Astrocyte (in vitro differentiated cells and primary cell): Measurements from ENCODE around the gene WNT4. TPM values are rescaled to one million over a fixed set of nuclear protein-coding genes. Genes with fewer than 3 reads are reported as not detected.
"Not testable (repeated sequence)": the region's sequence is repeated elsewhere in the genome, so short reads cannot be mapped to it uniquely, and the experiment has no call there.

Source experiments
- DNase-seq: peaks from one replicate; pipeline ENCODE4 v3.0.0-alpha.2; 2010; ENCODE audit warnings: low read depth
- FAIRE-seq: peaks from 2 replicates; lab custom pipeline; 2011; peaks lifted over from hg19 to GRCh38; lab: Jason Lieb, UNC
- H2AFZ ChIP-seq: 2 replicates; pipeline ENCODE4 v1.6.0; 2012; ENCODE audit warnings: low read depth, low read length, inconsistent platforms
- H3K27ac ChIP-seq: 2 replicates; pipeline ENCODE4 v1.5.1; 2011; ENCODE audit warnings: low read depth, low read length, inconsistent platforms
- H3K27me3 ChIP-seq: 2 replicates; pipeline ENCODE4 v1.6.0; 2011; ENCODE audit warnings: low read length, inconsistent platforms; ENCODE audit not compliant: insufficient read depth
- H3K36me3 ChIP-seq: 2 replicates; pipeline ENCODE4 v1.5.1; 2011; ENCODE audit warnings: low read length, inconsistent platforms; ENCODE audit not compliant: insufficient read depth
- H3K4me1 ChIP-seq: 2 replicates; pipeline ENCODE4 v1.5.1; 2011; ENCODE audit warnings: low read length, inconsistent platforms; ENCODE audit not compliant: insufficient read depth
- H3K4me2 ChIP-seq: 2 replicates; pipeline ENCODE4 v1.6.0; 2012; ENCODE audit warnings: low read length, inconsistent platforms
- H3K4me3 ChIP-seq: 2 replicates; pipeline ENCODE4 v1.5.1; 2011; ENCODE audit warnings: low read depth, mild to moderate bottlenecking, low read length, inconsistent platforms; ENCODE audit not compliant: insufficient read depth
- H3K79me2 ChIP-seq: 2 replicates; pipeline ENCODE4 v1.6.0; 2012; ENCODE audit warnings: mild to moderate bottlenecking, low read length, inconsistent platforms; ENCODE audit not compliant: insufficient read depth
- H3K9ac ChIP-seq: 2 replicates; pipeline ENCODE4 v1.6.0; 2012; ENCODE audit warnings: mild to moderate bottlenecking, low read length, inconsistent platforms
- H3K9me3 ChIP-seq: 2 replicates; pipeline ENCODE4 v1.5.1; 2012; ENCODE audit warnings: low read depth, mild to moderate bottlenecking, low read length, inconsistent platforms; ENCODE audit not compliant: insufficient read depth
- H4K20me1 ChIP-seq: 2 replicates; pipeline ENCODE4 v1.6.0; 2012; ENCODE audit warnings: low read length, inconsistent platforms; ENCODE audit not compliant: insufficient read depth
- H3K27ac Mint-ChIP-seq: one replicate; pipeline ENCODE4 v1.8.0; 2021; ENCODE audit warnings: mild to moderate bottlenecking, mixed read lengths; ENCODE audit not compliant: unreplicated experiment
- H3K27me3 Mint-ChIP-seq: one replicate; pipeline ENCODE4 v1.8.0; 2021; ENCODE audit warnings: low read depth, mixed read lengths; ENCODE audit not compliant: unreplicated experiment
- H3K36me3 Mint-ChIP-seq: one replicate; pipeline ENCODE4 v1.8.0; 2021; ENCODE audit warnings: low read depth, mixed read lengths; ENCODE audit not compliant: unreplicated experiment
- H3K4me1 Mint-ChIP-seq: one replicate; pipeline ENCODE4 v1.8.0; 2021; ENCODE audit warnings: low read depth, mixed read lengths; ENCODE audit not compliant: unreplicated experiment
- H3K4me3 Mint-ChIP-seq: one replicate; pipeline ENCODE4 v1.8.0; 2021; ENCODE audit warnings: mild to moderate bottlenecking, moderate library complexity, mixed read lengths; ENCODE audit not compliant: unreplicated experiment
- H3K9me3 Mint-ChIP-seq: one replicate; pipeline ENCODE4 v1.8.0; 2021; ENCODE audit warnings: mild to moderate bottlenecking, mixed read lengths; ENCODE audit not compliant: unreplicated experiment
- CTCF ChIP-seq: IDR thresholded peaks from 2 replicates; pipeline ENCODE4 v1.5.1; 2011; ENCODE audit warnings: low read depth, mild to moderate bottlenecking, inconsistent platforms, low read length, moderate library complexity; ENCODE audit not compliant: insufficient read depth
- EZH2 ChIP-seq: IDR thresholded peaks from 2 replicates; pipeline ENCODE4 v1.6.1; 2012; ENCODE audit warnings: mild to moderate bottlenecking, low read length, inconsistent platforms; ENCODE audit not compliant: insufficient read depth
- total RNA-seq: library from RNA; stranded (reverse); gene quantifications from 2 replicates; pipeline ENCODE4 v1.2.1, GENCODE V29; 2021

The WNT4 gene
- total RNA-seq, 1 donor from 2014 or later, result 1.2 TPM

GRCh38 chr1:22096036-22096435 lies 46.9 kb downstream of the WNT4 start:
- Histone ChIP-seq H3K79me2 (peaks cover 83% of the 10 kb centered on the region), H4K20me1 (peaks cover 87% of the 10 kb centered on the region), H3K4me1 (peaks cover 2% of the 10 kb centered on the region)

GRCh38 chr1:22093513-22093912 lies 49.4 kb downstream of the WNT4 start:
- Histone ChIP-seq H3K36me3 (peaks cover 33% of the 10 kb centered on the region), H3K27me3 (no peaks in the 10 kb centered on the region), H3K9ac (no peak overlapping the region), H4K20me1 (peaks cover 87% of the 10 kb centered on the region), H3K27ac (no peak overlapping the region), H3K79me2 (peaks cover 83% of the 10 kb centered on the region), H3K9me3 (no peaks in the 10 kb centered on the region), H3K4me2 (no peak overlapping the region), H3K4me1 (peaks cover 15% of the 10 kb centered on the region), H3K4me3 (no peak overlapping the region), H2AFZ (no peak overlapping the region)
- no peak for DNase-seq
- FAIRE-seq, result no peak
- peaks cover 52% of the 10 kb centered on the region for H3K4me1 Mint-ChIP-seq
- no peaks in the 10 kb centered on the region for H3K27me3 Mint-ChIP-seq
- H3K36me3 Mint-ChIP-seq, result peaks cover 19% of the 10 kb centered on the region
- H3K27ac Mint-ChIP-seq, result no peak overlapping the region
- no peak overlapping the region for H3K4me3 Mint-ChIP-seq
- no peak for TF ChIP-seq CTCF
- TF ChIP-seq EZH2, result no peak
- no peaks in the 10 kb centered on the region for H3K9me3 Mint-ChIP-seq

More at GRCh38 chr1:22096036-22096435, 46.9 kb downstream of the WNT4 start:
- Mint-ChIP-seq H3K4me1 (peaks cover 32% of the 10 kb centered on the region), H3K9me3 (no peaks in the 10 kb centered on the region), H3K36me3 (peaks cover 24% of the 10 kb centered on the region), H3K27ac (no peak overlapping the region), H3K27me3 (no peaks in the 10 kb centered on the region), H3K4me3 (no peak overlapping the region)
- Histone ChIP-seq H3K4me3 (no peak overlapping the region), H2AFZ (no peak overlapping the region), H3K27ac (no peak overlapping the region), H3K4me2 (no peak overlapping the region), H3K27me3 (no peaks in the 10 kb centered on the region), H3K9ac (no peak overlapping the region), H3K36me3 (peaks cover 38% of the 10 kb centered on the region), H3K9me3 (no peaks in the 10 kb centered on the region)
- no peak for TF ChIP-seq EZH2
- TF ChIP-seq CTCF, result no peak
- DNase-seq, result peak; percentile 16
- FAIRE-seq, result no peak

- H3K9me3 ChIP-seq, H2AFZ ChIP-seq, FAIRE-seq, H3K4me3 Mint-ChIP-seq, H3K27me3 Mint-ChIP-seq, H3K27ac Mint-ChIP-seq, H3K9ac ChIP-seq, H3K27ac ChIP-seq, H3K4me3 ChIP-seq, H3K9me3 Mint-ChIP-seq, H3K27me3 ChIP-seq: not testable (repeated sequence)
- Histone ChIP-seq H3K4me2 (peak overlapping the region; percentile 40), H3K4me1 (peaks cover 15% of the 10 kb centered on the region), H3K79me2 (peaks cover 84% of the 10 kb centered on the region), H4K20me1 (peaks cover 89% of the 10 kb centered on the region), H3K36me3 (peaks cover 32% of the 10 kb centered on the region)
- Mint-ChIP-seq H3K36me3 (peaks cover 13% of the 10 kb centered on the region), H3K4me1 (peaks cover 61% of the 10 kb centered on the region)
- peak; percentile 42 for DNase-seq
These were observed 50.7 kb downstream of the WNT4 start for GRCh38 chr1:22092026-22092768.
